ENCODE data around the gene PLCD3.
"Not testable (repeated sequence)": the region's sequence is repeated elsewhere in the genome, so short reads cannot be mapped to it uniquely, and the experiment has no call there.

The PLCD3 gene

GRCh38 chr17:45136846-45137560, 4.7 kb upstream of the PLCD3 start:
- no peak overlapping the region for H3K4me3 ChIP-seq (ENCODE audit: low read length)
- DNase-seq (ENCODE audit: low read depth, low spot score) = no peak

DNA sequence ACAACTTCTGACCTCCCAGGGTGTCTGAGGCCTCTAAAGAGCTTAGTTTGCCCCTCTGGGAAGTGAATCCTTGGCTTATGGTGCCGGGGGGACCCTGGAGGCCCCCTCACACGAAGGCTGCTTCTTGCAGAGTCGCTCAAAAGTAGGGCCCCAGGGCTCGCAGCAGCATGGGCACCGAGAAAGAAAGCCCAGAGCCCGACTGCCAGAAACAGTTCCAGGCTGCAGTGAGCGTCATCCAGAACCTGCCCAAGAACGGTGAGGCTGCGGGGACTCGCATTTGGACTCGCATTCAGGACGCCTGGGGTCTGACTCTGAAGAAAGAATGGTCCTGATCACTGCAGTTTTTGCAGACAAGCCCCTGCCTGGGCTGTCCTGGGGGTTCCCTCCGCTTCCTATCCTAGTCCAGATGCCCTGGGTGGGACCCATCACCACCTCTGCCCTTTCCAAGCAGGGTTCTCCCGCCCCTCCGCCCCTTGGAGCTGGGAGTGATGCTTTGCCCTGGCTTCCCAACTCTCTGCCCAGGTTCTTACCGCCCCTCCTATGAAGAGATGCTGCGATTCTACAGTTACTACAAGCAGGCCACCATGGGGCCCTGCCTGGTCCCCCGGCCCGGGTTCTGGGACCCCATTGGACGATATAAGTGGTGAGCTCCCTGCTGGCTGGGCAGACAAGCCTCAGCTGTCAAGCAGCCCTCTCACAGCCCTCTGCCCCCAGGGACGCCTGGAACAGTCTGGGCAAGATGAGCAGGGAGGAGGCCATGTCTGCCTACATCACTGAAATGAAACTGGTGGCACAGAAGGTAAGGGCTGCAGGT, 3.9 kb upstream of the PLCD3 start:
- peak overlapping the region; percentile 69 for H3K4me3 ChIP-seq (ENCODE audit: low read length)
- DNase-seq (ENCODE audit: low read depth, low spot score) = no peak

GRCh38 chr17:45135192-45135977, 3.1 kb upstream of the PLCD3 start, which contains the start of gene ACBD4:
Gene ACBD4, plus strand, starts transcription at chr17:45135687. Its CDS starts 458 bp downstream, at chr17:45136145.
- peak within 1 kb of the TSS; percentile 69 for H3K4me3 ChIP-seq (ENCODE audit: low read length)
- DNase-seq (ENCODE audit: low read depth, low spot score) = peak; percentile 97

DNA sequence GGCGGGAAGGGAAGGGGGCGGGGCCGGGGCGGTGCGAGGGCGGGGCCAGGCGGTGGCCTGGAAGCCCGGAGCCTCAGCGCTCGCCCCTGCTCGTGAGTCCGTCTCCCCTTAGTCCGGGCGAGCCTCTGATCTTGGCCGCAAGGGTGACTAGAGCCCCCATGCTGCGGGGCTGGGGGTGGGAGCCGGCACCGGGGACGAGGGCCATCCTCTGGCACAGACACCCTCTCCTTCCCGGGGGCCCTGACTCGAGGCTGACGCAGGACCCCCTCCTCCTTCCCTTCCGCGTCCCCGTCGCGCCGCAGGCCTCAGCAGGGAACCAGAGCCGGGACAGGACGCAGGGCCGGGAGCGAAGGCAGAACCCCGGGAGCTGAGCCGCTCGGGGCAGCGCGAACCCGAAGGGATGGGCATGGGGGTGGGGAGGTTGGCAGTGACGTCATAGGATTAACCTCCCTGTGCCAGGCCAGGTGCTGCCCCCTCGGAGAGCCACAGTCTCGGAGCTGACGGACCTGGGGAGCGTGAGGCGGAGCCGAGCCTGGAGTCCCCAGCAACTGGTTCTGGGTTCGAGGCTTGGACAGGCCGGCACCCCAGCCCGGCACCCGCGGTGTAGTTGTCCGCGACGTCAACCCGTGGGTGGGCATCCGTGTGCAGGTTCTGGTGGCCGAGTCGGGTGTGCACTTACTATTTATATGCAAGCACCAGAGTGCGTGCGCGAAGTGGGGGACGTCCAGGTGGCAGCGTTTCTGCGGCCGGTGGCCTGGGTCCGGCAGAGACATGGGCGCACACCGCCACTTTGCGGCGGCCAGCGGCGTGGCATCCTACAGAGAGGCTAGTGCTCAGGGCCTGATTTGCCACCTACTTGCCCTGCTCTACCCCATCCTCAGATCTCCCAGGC, 503 bp upstream of the PLCD3 start:
- peak overlapping the region; percentile 71 for H3K4me3 ChIP-seq (ENCODE audit: low read length)
- DNase-seq (ENCODE audit: low read depth, low spot score) = no peak

DNA sequence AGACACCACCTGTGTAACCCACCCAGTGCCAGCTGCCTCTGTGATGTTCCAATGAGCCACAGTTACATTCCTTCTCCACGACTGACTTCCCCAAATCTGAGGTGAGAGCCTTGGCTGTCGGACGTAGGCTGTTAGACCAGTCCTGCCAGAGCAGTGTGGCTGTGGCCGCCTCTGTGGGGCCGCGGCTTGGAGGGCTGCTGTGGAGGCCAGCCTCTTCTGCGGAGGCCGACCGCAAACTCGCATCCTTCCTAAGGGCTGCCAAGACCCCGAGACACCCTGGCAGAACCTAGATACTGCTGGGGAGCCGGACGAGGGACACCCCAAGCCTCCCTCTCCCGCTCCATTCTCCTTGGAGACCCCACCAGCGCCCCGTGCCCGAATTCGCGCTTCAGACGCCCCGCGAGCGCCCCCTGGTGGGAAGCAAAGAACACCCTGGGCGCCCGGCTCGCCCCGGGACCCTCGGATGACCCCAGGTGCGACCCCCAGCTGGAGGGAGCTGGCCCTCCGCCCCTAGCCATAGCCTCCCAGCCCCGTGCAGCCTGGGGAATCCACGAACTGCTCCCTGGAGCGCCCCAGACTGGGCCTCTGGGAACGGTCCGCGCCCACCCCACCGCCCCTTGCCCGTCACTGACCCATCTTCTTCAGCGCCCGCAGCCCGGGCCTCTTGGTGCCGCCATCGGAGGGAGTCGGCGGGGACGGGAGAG, 547 bp downstream of the PLCD3 start:
- H3K4me3 ChIP-seq (ENCODE audit: low read length) = peak overlapping the region; percentile 71
- no peak for DNase-seq (ENCODE audit: low read depth, low spot score)

DNA sequence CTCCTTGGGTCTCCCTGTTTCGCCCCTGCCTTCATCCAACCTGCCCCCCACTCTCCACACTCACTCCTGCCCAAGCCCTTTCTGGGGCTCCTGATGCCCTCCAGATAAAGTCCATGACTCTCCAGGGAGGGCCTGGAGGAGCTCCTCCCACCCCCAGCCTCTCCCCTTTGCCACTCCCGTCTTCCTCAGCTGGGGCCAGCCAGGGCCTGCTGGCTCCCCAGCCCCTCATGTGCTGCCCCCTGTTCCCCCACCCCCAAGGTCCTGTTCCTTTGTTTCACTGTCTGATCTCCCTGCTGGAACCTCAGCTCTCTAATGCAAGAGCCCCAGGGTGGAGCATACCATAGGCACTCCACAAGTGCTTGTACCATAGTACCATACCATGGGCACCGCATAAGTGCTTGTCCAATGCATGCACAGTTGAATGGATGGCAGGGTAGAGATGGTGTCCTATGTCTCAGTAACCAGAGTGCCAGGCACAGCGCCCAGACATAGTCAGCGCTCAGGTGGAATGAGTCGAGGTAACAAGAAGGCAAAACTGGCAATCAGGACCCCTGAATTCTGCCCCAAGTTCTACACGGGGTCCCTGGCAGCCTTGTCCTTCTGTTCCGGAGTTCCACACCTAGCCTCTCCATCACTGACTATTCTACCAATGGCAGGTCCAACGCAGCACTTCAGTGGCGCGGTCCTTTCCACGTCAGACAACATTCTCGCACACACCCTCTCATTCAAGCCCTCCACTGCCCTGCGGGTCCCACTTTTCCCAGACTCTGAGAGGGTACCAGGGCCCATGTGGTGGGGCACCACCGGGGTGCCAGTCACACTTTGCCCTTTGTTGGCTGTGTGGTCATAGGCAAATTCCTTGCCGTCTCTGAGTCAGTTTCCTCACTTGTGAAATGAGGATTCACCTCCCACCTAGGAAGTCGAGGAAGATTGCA, 1.4 kb downstream of the PLCD3 start:
- no peak for DNase-seq (ENCODE audit: low read depth, low spot score)
- H3K4me3 ChIP-seq (ENCODE audit: low read length) = no peak overlapping the region

DNA sequence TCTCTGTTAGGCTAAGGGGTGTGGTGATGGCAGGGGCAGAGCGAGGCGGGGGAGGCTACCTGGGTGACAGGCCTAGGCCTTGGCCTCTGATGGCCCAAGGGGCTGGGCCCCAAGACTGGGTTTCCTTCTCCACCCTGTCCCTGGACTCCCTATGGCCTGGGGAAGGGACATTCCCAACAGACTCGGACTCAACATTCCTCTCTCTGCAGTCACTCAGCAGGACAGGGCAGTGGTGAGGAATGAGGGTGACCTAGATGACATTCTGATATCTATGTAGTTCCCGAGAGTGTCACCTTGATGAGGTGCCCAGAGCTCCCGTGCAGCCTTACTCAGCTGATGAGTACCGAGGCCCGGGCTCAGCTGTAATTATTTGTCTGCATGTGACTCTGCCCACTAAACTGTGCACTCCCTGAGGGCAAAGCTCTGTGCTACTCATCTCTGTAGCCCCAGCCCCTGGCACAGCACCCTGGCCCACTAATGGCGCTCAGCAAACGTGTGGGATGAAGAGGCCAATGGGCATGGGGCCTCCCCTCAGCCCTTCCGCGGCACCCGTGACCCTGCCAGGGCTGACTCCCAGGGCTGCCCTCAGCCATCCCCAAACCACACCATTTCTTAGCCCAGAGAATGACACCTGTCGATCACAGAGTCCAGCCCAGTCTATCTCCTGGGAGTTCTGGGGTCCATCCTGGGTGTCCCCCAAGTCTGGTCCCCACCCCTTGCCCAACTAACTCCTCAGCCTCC, 2.2 kb downstream of the PLCD3 start:
- no peak overlapping the region for H3K4me3 ChIP-seq (ENCODE audit: low read length)
- DNase-seq (ENCODE audit: low read depth, low spot score) = no peak

GRCh38 chr17:45129426-45129939, 2.8 kb downstream of the PLCD3 start:
- no peak overlapping the region for H3K4me3 ChIP-seq (ENCODE audit: low read length)
- DNase-seq (ENCODE audit: low read depth, low spot score) = no peak

- no peak overlapping the region for H3K4me3 ChIP-seq (ENCODE audit: low read length)
- DNase-seq (ENCODE audit: low read depth, low spot score) = no peak
Measured at GRCh38 chr17:45128989-45129388, 3.3 kb downstream of the PLCD3 start.

GRCh38 chr17:45128331-45128730, 4.0 kb downstream of the PLCD3 start:
- H3K4me3 ChIP-seq (ENCODE audit: low read length) = no peak overlapping the region
- no peak for DNase-seq (ENCODE audit: low read depth, low spot score)

DNA sequence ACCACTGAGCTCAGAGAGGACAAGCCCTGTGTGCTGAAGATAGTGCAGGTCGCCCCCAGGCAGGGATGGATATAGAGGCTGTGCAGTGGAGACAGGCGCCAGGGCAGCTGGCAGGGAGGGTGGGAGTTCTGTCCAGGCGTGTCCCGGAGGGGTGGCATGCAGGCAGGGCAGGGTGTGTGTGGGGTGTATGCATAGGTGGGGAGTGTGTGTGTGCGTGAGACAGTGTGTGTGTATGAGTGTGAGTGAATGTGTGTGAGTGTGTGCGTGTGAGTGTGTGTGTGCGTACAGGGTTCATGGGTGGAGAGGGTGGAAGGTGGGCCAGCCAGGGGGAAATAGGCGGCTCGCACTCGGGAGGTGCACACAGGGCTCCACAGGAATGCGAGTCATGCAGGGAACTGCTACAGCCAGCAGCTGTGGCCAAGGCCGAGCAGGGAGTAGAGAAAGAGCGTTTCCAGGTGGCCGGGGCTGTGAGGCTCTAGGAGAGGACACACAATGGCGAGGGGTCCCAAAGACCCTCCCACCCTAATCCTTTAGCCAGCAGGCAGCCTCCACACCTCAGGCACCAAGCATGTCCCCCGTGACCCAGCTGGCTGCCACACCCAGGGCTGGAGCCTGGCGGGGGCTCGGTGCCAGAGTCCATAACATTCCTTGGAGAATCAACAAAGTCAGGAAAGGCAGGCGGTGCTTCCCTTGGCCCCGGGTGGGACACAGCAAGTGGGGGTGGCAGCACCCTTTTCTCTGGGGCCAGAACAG, 4.6 kb downstream of the PLCD3 start:
- no peak overlapping the region for H3K4me3 ChIP-seq (ENCODE audit: low read length)
- DNase-seq (ENCODE audit: low read depth, low spot score) = no peak

GRCh38 chr17:45127207-45127547, 5.1 kb downstream of the PLCD3 start:
- no peak overlapping the region for H3K4me3 ChIP-seq (ENCODE audit: low read length)
- DNase-seq (ENCODE audit: low read depth, low spot score) = no peak

- H3K4me3 ChIP-seq (ENCODE audit: low read length) = no peak overlapping the region
- DNase-seq (ENCODE audit: low read depth, low spot score) = no peak
Measured at GRCh38 chr17:45125509-45125908, 6.8 kb downstream of the PLCD3 start.

- not testable (repeated sequence) for H3K4me3 ChIP-seq (ENCODE audit: low read length); DNase-seq (ENCODE audit: low read depth, low spot score)
Measured at GRCh38 chr17:45124797-45125122, 7.6 kb downstream of the PLCD3 start.

GRCh38 chr17:45123930-45124796, 8.2 kb downstream of the PLCD3 start:
- DNase-seq (ENCODE audit: low read depth, low spot score) = no peak

More at GRCh38 chr17:45123930-45124796, 8.2 kb downstream of the PLCD3 start:
- no peak overlapping the region for H3K4me3 ChIP-seq (ENCODE audit: low read length)
